SK-N-SH (cell line): Measurements from ENCODE around the gene IGF1R. TPM values are rescaled to one million over a fixed set of nuclear protein-coding genes. Genes with fewer than 3 reads are reported as not detected.

Experiments
- CTCF ChIA-PET: fragments of 300-600, 350-600 bp; formaldehyde crosslinking; extraction: SDS; loops from one replicate; lab custom pipeline; 2021; lab: Yijun Ruan, JAX
- POLR2A ChIA-PET: fragments of 350-600 bp; sonication (Branson Sonifier 250); formaldehyde crosslinking; extraction: SDS; loops from one replicate; lab custom pipeline; 2020; ENCODE audit warnings: antibody characterized with exemption, inconsistent platforms; lab: Yijun Ruan, JAX
- DNase-seq: peaks from one replicate; pipeline ENCODE4 v3.0.0; 2012
- H2AFZ ChIP-seq: fragments of 200-600 bp; sonication (generic); 2 replicates; pipeline ENCODE4 v1.8.1; 2016; ENCODE audit warnings: antibody characterized with exemption, mild to moderate bottlenecking, low read depth
- H3F3A ChIP-seq: fragments of 200-600 bp; sonication (generic); replicated peaks from 2 replicates; pipeline ENCODE3; 2016; ENCODE audit warnings: antibody characterized with exemption, mild to moderate bottlenecking; ENCODE audit not compliant: insufficient read depth
- H3K27ac ChIP-seq, 2 experiments: fragments of 200-500 bp in 1 of 2; fragments of 200-600 bp in 1 of 2; sonication (Bioruptor generic) in 1 of 2; sonication (generic), shearing (Covaris generic) in 1 of 2; 2 replicates each; pipeline versions ENCODE4 v1.5.1 to v1.6.1; 2014 to 2016; ENCODE audit warnings: low read depth in 2 of 2, inconsistent platforms in 1 of 2, low read length in 1 of 2, mild to moderate bottlenecking in 1 of 2, mixed read lengths in 1 of 2
- H3K27me3 ChIP-seq: fragments of 200-600 bp; sonication (generic), shearing (Covaris generic); 2 replicates; pipeline ENCODE4 v1.6.1; 2016; ENCODE audit warnings: mixed run types; ENCODE audit not compliant: insufficient read depth
- H3K36me3 ChIP-seq, 2 experiments: fragments of 200-500 bp in 1 of 2; fragments of 200-600 bp in 1 of 2; sonication (Bioruptor generic) in 1 of 2; sonication (generic) in 1 of 2; replicated peaks in 1 of 2; 2 replicates each; pipeline versions ENCODE3 to v1.5.1; 2014 to 2016; ENCODE audit warnings: low read length in 1 of 2, mild to moderate bottlenecking in 1 of 2; ENCODE audit not compliant: insufficient read depth in 2 of 2, control insufficient read depth in 1 of 2
- H3K4me1 ChIP-seq, 2 experiments: fragments of 200-500 bp in 1 of 2; fragments of 200-600 bp in 1 of 2; sonication (Bioruptor generic) in 1 of 2; sonication (generic), shearing (Covaris generic) in 1 of 2; 2 replicates each; pipeline versions ENCODE4 v1.5.1 to v1.6.1; 2014 to 2016; ENCODE audit warnings: low read depth in 1 of 2, low read length in 1 of 2, mixed run types in 1 of 2; ENCODE audit not compliant: insufficient read depth in 2 of 2, control insufficient read depth in 1 of 2
- H3K4me2 ChIP-seq: fragments of 200-600 bp; sonication (generic), shearing (Covaris generic); 2 replicates; pipeline ENCODE4 v1.6.1; 2017; ENCODE audit warnings: mixed run types
- H3K4me3 ChIP-seq, 2 experiments: fragments of 200-500 bp in 1 of 2; fragments of 200-600 bp in 1 of 2; sonication (Bioruptor generic) in 1 of 2; sonication (generic), shearing (Covaris generic) in 1 of 2; 2 replicates each; pipeline versions ENCODE4 v1.5.1 to v1.8.1; 2014 to 2016; ENCODE audit warnings: low read depth in 2 of 2, inconsistent platforms in 1 of 2, low read length in 1 of 2, mild to moderate bottlenecking in 1 of 2, mixed read lengths in 1 of 2, moderate library complexity in 1 of 2
- H3K79me2 ChIP-seq: fragments of 200-600 bp; sonication (generic); 2 replicates; pipeline ENCODE4 v1.8.1; 2017; ENCODE audit warnings: mild to moderate bottlenecking; ENCODE audit not compliant: insufficient read depth
- H3K9ac ChIP-seq: fragments of 200-600 bp; sonication (generic); 2 replicates; pipeline ENCODE4 v1.6.1; 2017; ENCODE audit warnings: mixed run types
- H3K9me2 ChIP-seq: fragments of 200-600 bp; sonication (generic); 2 replicates; pipeline ENCODE4 v1.6.1; 2017; ENCODE audit warnings: mixed run types
- H3K9me3 ChIP-seq: fragments of 200-600 bp; sonication (generic); 2 replicates; pipeline ENCODE4 v1.6.1; 2017; ENCODE audit warnings: mixed run types, mild to moderate bottlenecking, moderate library complexity
- H4K20me1 ChIP-seq: fragments of 200-600 bp; sonication (generic); 2 replicates; pipeline ENCODE4 v1.6.1; 2017; ENCODE audit warnings: mild to moderate bottlenecking, mixed run types; ENCODE audit not compliant: insufficient read depth
- CHD2 ChIP-seq: fragments of 150-350 bp; IDR thresholded peaks from 2 replicates; pipeline ENCODE4 v1.6.1; 2018; ENCODE audit warnings: low read length; ENCODE audit not compliant: partially characterized antibody
- EZH2phosphoT487 ChIP-seq: fragments of 200-600 bp; sonication (generic); IDR thresholded peaks from 2 replicates; pipeline ENCODE4 v1.6.1; 2017; ENCODE audit warnings: low read depth, mixed run types, mild to moderate bottlenecking, antibody characterized with exemption, moderate library complexity, borderline replicate concordance
- FOXJ3 ChIP-seq: sonication (generic); formaldehyde crosslinking; IDR thresholded peaks from 2 replicates; pipeline ENCODE4 v1.5.1; 2020; ENCODE audit warnings: mild to moderate bottlenecking, missing genetic modification reagents
- GABPA ChIP-seq: IDR thresholded peaks from 2 replicates; pipeline ENCODE4 v1.4.0; 2012; ENCODE audit warnings: low read depth, mild to moderate bottlenecking
- MEF2A ChIP-seq: IDR thresholded peaks from 2 replicates; pipeline ENCODE4 v1.4.0; 2012; ENCODE audit warnings: low read depth, borderline replicate concordance
- NRF1 ChIP-seq: IDR thresholded peaks from 2 replicates; pipeline ENCODE4 v1.6.1; 2012; ENCODE audit warnings: low read depth, mild to moderate bottlenecking, low read length
- POLR2AphosphoS5 ChIP-seq: IDR thresholded peaks from 2 replicates; pipeline ENCODE4 v1.6.1; 2012; ENCODE audit warnings: low read depth, low read length
- RCOR1 ChIP-seq: fragments of 150-350 bp; IDR thresholded peaks from 2 replicates; pipeline ENCODE4 v1.6.1; 2017; ENCODE audit warnings: antibody characterized with exemption, low read length
- RXRA ChIP-seq: IDR thresholded peaks from 2 replicates; pipeline ENCODE4 v1.4.0; 2012; ENCODE audit warnings: low read depth, mild to moderate bottlenecking, borderline replicate concordance
- SIN3A ChIP-seq: IDR thresholded peaks from 2 replicates; pipeline ENCODE4 v1.6.1; 2012; ENCODE audit warnings: low read depth, mild to moderate bottlenecking, low read length, moderate library complexity, borderline replicate concordance
- SMC3 ChIP-seq: IDR thresholded peaks from 2 replicates; pipeline ENCODE4 v1.6.1; 2012; ENCODE audit warnings: low read depth, low read length, improper control_type of control experiment
- TAF1 ChIP-seq: IDR thresholded peaks from 2 replicates; pipeline ENCODE4 v1.6.1; 2012; ENCODE audit warnings: low read depth, mild to moderate bottlenecking, low read length, moderate library complexity, borderline replicate concordance
- TCF12 ChIP-seq: IDR thresholded peaks from 2 replicates; pipeline ENCODE4 v1.4.0; 2012
- YY1 ChIP-seq: IDR thresholded peaks from 2 replicates; pipeline ENCODE4 v1.4.0; 2012; ENCODE audit warnings: low read depth, mild to moderate bottlenecking
- WGBS: methylation state at CpG from one replicate; pipeline ENCODE4 v1.1.6; 2017; ENCODE audit warnings: low lambda C conversion rate; 5-methylcytosine and 5-hydroxymethylcytosine counted together
- polyA plus RNA-seq, 3 experiments: library from polyadenylated mRNA; depleted of rRNA; stranded (reverse); fragments of >200 nt; gene quantifications; 2 replicates each; pipeline ENCODE4 v1.2.3, GENCODE V29; 2012
- TF ChIP-seq, protein P1 (sequence below): IDR thresholded peaks from 2 replicates; pipeline ENCODE4 v1.4.0; 2012; ENCODE audit warnings: low read depth
- TF ChIP-seq, protein P2 (sequence below): IDR thresholded peaks from 2 replicates; pipeline ENCODE4 v1.4.0; 2012; ENCODE audit warnings: low read depth, borderline replicate concordance

Gene IGF1R
- polyA plus RNA-seq, 1 of the 3 experiments (the other 2 are of a cell fraction): 9.5 TPM

DNA sequence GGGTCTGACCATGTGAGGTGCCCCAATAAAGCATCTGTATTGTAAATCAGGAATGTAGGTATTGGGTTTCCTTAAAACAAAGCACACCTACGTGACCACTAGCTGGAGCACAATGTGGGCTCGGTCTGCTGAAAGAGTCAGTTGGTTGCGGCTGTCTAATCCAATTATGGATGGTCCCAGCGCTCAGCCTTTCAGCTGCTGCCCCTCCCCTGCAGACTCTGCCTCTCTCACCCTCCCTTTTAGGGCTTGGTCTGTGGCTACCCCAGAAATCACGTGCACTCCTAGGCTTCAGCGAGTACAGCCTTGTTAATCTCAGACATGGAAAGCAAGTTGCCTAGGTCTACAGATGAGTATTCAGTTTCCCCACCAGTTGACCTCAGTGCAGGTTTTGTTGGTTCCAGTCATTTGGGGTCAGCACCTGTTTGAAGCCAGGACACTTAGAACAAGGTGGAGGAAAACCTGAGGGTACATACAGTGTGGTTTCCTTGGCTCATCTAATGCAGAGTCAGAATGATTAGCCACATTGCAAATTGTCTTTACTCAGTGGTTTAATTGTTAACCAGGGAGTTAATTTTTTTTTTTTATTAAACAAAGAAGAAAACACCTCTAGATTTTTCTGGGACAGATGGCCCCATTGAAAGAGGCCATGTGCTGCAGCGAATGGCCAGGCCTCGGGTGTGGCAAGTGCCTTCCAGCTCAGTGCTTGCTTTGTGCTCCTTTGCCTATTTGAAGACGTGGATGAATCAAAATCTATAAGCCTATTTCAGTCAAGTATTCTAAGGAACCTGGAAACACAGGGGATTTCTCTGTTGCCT lies 137.7 kb downstream of the IGF1R start:
- peaks cover 18% of the 10 kb centered on the region; the same call in 1 of the 2 replicates for H4K20me1 ChIP-seq
- WGBS: 74% methylated on average over 9 of the region's 9 CpGs
- H3K79me2 ChIP-seq: peaks cover 50% of the 10 kb centered on the region; the same call in 1 of the 2 replicates
- no peaks in the 10 kb centered on the region for H3F3A ChIP-seq
- peaks cover 20 to 29% of the 10 kb centered on the region in 2 experiments; a peak in 2 of 4 replicates for H3K4me1 ChIP-seq
- H3K27me3 ChIP-seq: no peaks in the 10 kb centered on the region
- no peaks in the 10 kb centered on the region for H3K36me3 ChIP-seq
- ChIA-PET POLR2A (no interaction called here), CTCF (interaction anchor here (0.7 to 0.8 kb wide), 2 partner anchors 69 to 138 kb away, joined by 3 read pairs; no protein-coding TSS in a partner anchor)
- no peak overlapping the region for H3K9ac ChIP-seq
- H3K4me2 ChIP-seq: no peak overlapping the region
- H3K27ac ChIP-seq: no peak overlapping the region; a peak in 1 of 4 replicates
- no peak overlapping the region for H3K4me3 ChIP-seq
- no peak for DNase-seq
- no peak overlapping the region for H2AFZ ChIP-seq
- no peaks in the 10 kb centered on the region for H3K9me2 ChIP-seq
- no peak for TF ChIP-seq RCOR1
- no peak for TF ChIP-seq MEF2A
- no peak for TF ChIP-seq POLR2AphosphoS5
- no peak for TF ChIP-seq YY1
- TF ChIP-seq TAF1: no peak
- TF ChIP-seq EZH2phosphoT487: no peak
- TF ChIP-seq RXRA: no peak
- no peak for TF ChIP-seq GABPA
- TF ChIP-seq SMC3: no peak
- no peak for TF ChIP-seq NRF1
- no peaks in the 10 kb centered on the region for H3K9me3 ChIP-seq

- Histone ChIP-seq H3K4me1 (peaks cover 20 to 29% of the 10 kb centered on the region in 2 experiments; a peak in 2 of 4 replicates), H3K27me3 (no peaks in the 10 kb centered on the region), H3K79me2 (peaks cover 50% of the 10 kb centered on the region; the same call in 1 of the 2 replicates), H3K9ac (no peak overlapping the region)
- DNase-seq: no peak
- CTCF ChIA-PET: interaction anchor here (0.8 to 1.2 kb wide), 2 partner anchors 95 to 139 kb away, joined by 3 read pairs; no protein-coding TSS in a partner anchor
- TF ChIP-seq TAF1 (no peak), CHD2 (no peak), RXRA (no peak), POLR2AphosphoS5 (no peak), TCF12 (no peak), FOXJ3 (CRISPR knock-in tag) (no peak), SIN3A (no peak)
- TF ChIP-seq, protein P1, sequence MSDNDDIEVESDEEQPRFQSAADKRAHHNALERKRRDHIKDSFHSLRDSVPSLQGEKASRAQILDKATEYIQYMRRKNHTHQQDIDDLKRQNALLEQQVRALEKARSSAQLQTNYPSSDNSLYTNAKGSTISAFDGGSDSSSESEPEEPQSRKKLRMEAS: no peak
- TF ChIP-seq, protein P2, sequence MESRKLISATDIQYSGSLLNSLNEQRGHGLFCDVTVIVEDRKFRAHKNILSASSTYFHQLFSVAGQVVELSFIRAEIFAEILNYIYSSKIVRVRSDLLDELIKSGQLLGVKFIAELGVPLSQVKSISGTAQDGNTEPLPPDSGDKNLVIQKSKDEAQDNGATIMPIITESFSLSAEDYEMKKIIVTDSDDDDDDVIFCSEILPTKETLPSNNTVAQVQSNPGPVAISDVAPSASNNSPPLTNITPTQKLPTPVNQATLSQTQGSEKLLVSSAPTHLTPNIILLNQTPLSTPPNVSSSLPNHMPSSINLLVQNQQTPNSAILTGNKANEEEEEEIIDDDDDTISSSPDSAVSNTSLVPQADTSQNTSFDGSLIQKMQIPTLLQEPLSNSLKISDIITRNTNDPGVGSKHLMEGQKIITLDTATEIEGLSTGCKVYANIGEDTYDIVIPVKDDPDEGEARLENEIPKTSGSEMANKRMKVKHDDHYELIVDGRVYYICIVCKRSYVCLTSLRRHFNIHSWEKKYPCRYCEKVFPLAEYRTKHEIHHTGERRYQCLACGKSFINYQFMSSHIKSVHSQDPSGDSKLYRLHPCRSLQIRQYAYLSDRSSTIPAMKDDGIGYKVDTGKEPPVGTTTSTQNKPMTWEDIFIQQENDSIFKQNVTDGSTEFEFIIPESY: no peak
- TF ChIP-seq, all 33 proteins: peak for 0
- no peak overlapping the region for H3K27ac ChIP-seq
- H3F3A ChIP-seq: no peaks in the 10 kb centered on the region
- 91% methylated on average over 9 of the region's 9 CpGs for WGBS
- H3K9me2 ChIP-seq: no peaks in the 10 kb centered on the region
- H3K9me3 ChIP-seq: no peaks in the 10 kb centered on the region
- no peak overlapping the region for H3K4me3 ChIP-seq
- H3K36me3 ChIP-seq: no peaks in the 10 kb centered on the region
- POLR2A ChIA-PET: no interaction called here
- no peak overlapping the region for H3K4me2 ChIP-seq
- H2AFZ ChIP-seq: no peak overlapping the region
- peaks cover 18% of the 10 kb centered on the region; the same call in 1 of the 2 replicates for H4K20me1 ChIP-seq
These were observed 138.4 kb downstream of the IGF1R start for GRCh38 chr15:98786717-98787116.
